HPDE6-E6E7 (cell line): Measurements from ENCODE around the gene METAP1D.
"Not testable (repeated sequence)": the region's sequence is repeated elsewhere in the genome, so short reads cannot be mapped to it uniquely, and the experiment has no call there.

Source experiments
- DNase-seq: peaks from one replicate; pipeline ENCODE4 v3.0.0; 2011; ENCODE audit warnings: missing footprints; ENCODE audit errors: extremely low spot score

METAP1D gene

GRCh38 chr2:171999604-172000469 is at the start of gene METAP1D:
Gene METAP1D (plus strand): TSS chr2:171999953. CDS start chr2:171999970, 17 bp downstream.
- peak; percentile 91 for DNase-seq

- DNase-seq: no peak
Measured at GRCh38 chr2:171952276-171952675, 47.5 kb upstream of the METAP1D start.

- no peak for DNase-seq
Measured at GRCh38 chr2:171952748-171953147, 47.0 kb upstream of the METAP1D start.

GRCh38 chr2:171956135-171956825 is 43.5 kb upstream of the METAP1D start:
- DNase-seq: no peak

- DNase-seq: no peak
Measured at GRCh38 chr2:171957061-171957460, 42.7 kb upstream of the METAP1D start.

- DNase-seq: no peak
Measured at GRCh38 chr2:171958475-171958874, 41.3 kb upstream of the METAP1D start.

- no peak for DNase-seq
Measured at GRCh38 chr2:171959998-171960397, 39.8 kb upstream of the METAP1D start.

GRCh38 chr2:171960570-171960969 is 39.2 kb upstream of the METAP1D start:
- DNase-seq: no peak

GRCh38 chr2:171963198-171963597 is 36.6 kb upstream of the METAP1D start:
- DNase-seq: no peak

- no peak for DNase-seq
Measured at GRCh38 chr2:171964308-171964707, 35.4 kb upstream of the METAP1D start.

- no peak for DNase-seq
Measured at GRCh38 chr2:171965238-171965637, 34.5 kb upstream of the METAP1D start.

GRCh38 chr2:171965661-171966060 is 34.1 kb upstream of the METAP1D start:
- no peak for DNase-seq

- DNase-seq: no peak
Measured at GRCh38 chr2:171966235-171966634, 33.5 kb upstream of the METAP1D start.

- no peak for DNase-seq
Measured at GRCh38 chr2:171966688-171967087, 33.1 kb upstream of the METAP1D start.

- DNase-seq: no peak
Measured at GRCh38 chr2:171968509-171968908, 31.2 kb upstream of the METAP1D start.

GRCh38 chr2:171972329-171972982 is 27.3 kb upstream of the METAP1D start:
- DNase-seq: no peak

- no peak for DNase-seq
Measured at GRCh38 chr2:171979103-171979502, 20.6 kb upstream of the METAP1D start.

- DNase-seq: not testable (repeated sequence)
Measured at GRCh38 chr2:171983924-171984323, 15.8 kb upstream of the METAP1D start.

GRCh38 chr2:171985076-171985475 is 14.7 kb upstream of the METAP1D start:
- no peak for DNase-seq

- DNase-seq: no peak
Measured at GRCh38 chr2:171986778-171987177, 13.0 kb upstream of the METAP1D start.

- DNase-seq: no peak
Measured at GRCh38 chr2:171991027-171991426, 8.7 kb upstream of the METAP1D start.

- DNase-seq: no peak
Measured at GRCh38 chr2:171995586-171995985, 4.2 kb upstream of the METAP1D start.
